HEK293 (cell line): ENCODE data around the gene SAMD3.
"Not testable (repeated sequence)": the region's sequence is repeated elsewhere in the genome, so short reads cannot be mapped to it uniquely, and the experiment has no call there.

ENCODE experiments used
- CTCF ChIA-PET: fragments of 350-600 bp; formaldehyde crosslinking; extraction: SDS; loops from one replicate; lab custom pipeline; 2021; ENCODE audit warnings: antibody characterized with exemption; lab: Yijun Ruan, JAX
- POLR2A ChIA-PET: fragments of 300-600 bp; formaldehyde crosslinking; extraction: SDS; loops from one replicate; lab custom pipeline; 2020; ENCODE audit warnings: antibody characterized with exemption, inconsistent platforms; lab: Yijun Ruan, JAX
- H3K27ac ChIP-seq: fragments of 200-500 bp; sonication (Bioruptor generic); 2 replicates; pipeline ENCODE4 v1.5.1; 2014; ENCODE audit warnings: low read depth, low read length, control low read depth, inconsistent platforms; ENCODE audit errors: extremely low read depth
- H3K36me3 ChIP-seq, 2 experiments: fragments of 200-500 bp in 1 of 2; sonication (Bioruptor generic) in 1 of 2; 1 replicate in 1 of 2; 2 replicates in 1 of 2; pipeline ENCODE4 v1.5.1; 2014 to 2017; ENCODE audit warnings: inconsistent platforms in 2 of 2, low read length in 2 of 2; ENCODE audit not compliant: control insufficient read depth in 2 of 2, insufficient read depth in 1 of 2
- H3K4me1 ChIP-seq: fragments of 200-500 bp; sonication (Bioruptor generic); 2 replicates; pipeline ENCODE4 v1.5.1; 2014; ENCODE audit warnings: mild to moderate bottlenecking, low read length, inconsistent platforms; ENCODE audit not compliant: control insufficient read depth, insufficient read depth
- H3K4me3 ChIP-seq: 2 replicates; pipeline ENCODE4 v1.5.1; 2011; ENCODE audit warnings: low read depth, mild to moderate bottlenecking, control low read depth, low read length, moderate library complexity
- H3K9me3 ChIP-seq: fragments of 200-500 bp; sonication (Bioruptor generic); 2 replicates; pipeline ENCODE4 v1.5.1; 2014; ENCODE audit warnings: low read depth, low read length, inconsistent platforms; ENCODE audit not compliant: control insufficient read depth, insufficient read depth
- KLF10 ChIP-seq: fragments of 450-650 bp; IDR thresholded peaks from 2 replicates; pipeline ENCODE4 v1.5.1; 2018; ENCODE audit warnings: missing biosample characterization, mild to moderate bottlenecking, missing genetic modification characterization
- KLF8 ChIP-seq: fragments of 450-650 bp; formaldehyde crosslinking; IDR thresholded peaks from 2 replicates; pipeline ENCODE4 v1.5.1; 2016; ENCODE audit warnings: missing biosample characterization, missing genetic modification characterization
- KLF9 ChIP-seq: fragments of 450-650 bp; formaldehyde crosslinking; IDR thresholded peaks from 2 replicates; pipeline ENCODE4 v1.5.1; 2016; ENCODE audit warnings: missing biosample characterization, missing genetic modification characterization, low read depth
- PRDM1 ChIP-seq: fragments of 450-650 bp; formaldehyde crosslinking; IDR thresholded peaks from 2 replicates; pipeline ENCODE4; 2016; ENCODE audit warnings: missing biosample characterization, missing genetic modification characterization
- PRDM10 ChIP-seq: fragments of 450-650 bp; formaldehyde crosslinking; IDR thresholded peaks from 2 replicates; pipeline ENCODE4 v1.5.1; 2016; ENCODE audit warnings: missing biosample characterization, missing genetic modification characterization
- SP7 ChIP-seq: fragments of 450-650 bp; formaldehyde crosslinking; IDR thresholded peaks from 2 replicates; pipeline ENCODE4 v1.5.1; 2016; ENCODE audit warnings: missing biosample characterization, missing genetic modification characterization
- ZNF157 ChIP-seq: fragments of 450-650 bp; formaldehyde crosslinking; IDR thresholded peaks from 2 replicates; pipeline ENCODE4 v1.5.1; 2016; ENCODE audit warnings: missing biosample characterization, missing genetic modification characterization
- ZNF214 ChIP-seq: fragments of 450-650 bp; formaldehyde crosslinking; IDR thresholded peaks from 2 replicates; pipeline ENCODE4 v1.5.1; 2017; ENCODE audit warnings: missing biosample characterization, mild to moderate bottlenecking, missing genetic modification characterization, borderline replicate concordance
- ZNF433 ChIP-seq: fragments of 450-650 bp; formaldehyde crosslinking; IDR thresholded peaks from 2 replicates; pipeline ENCODE4 v1.5.1; 2016; ENCODE audit warnings: missing biosample characterization, missing genetic modification characterization, low read depth
- ZNF473 ChIP-seq: fragments of 450-650 bp; formaldehyde crosslinking; IDR thresholded peaks from 2 replicates; pipeline ENCODE4 v1.5.1; 2017; ENCODE audit warnings: missing biosample characterization, missing genetic modification characterization
- ZNF514 ChIP-seq: fragments of 450-650 bp; formaldehyde crosslinking; IDR thresholded peaks from 2 replicates; pipeline ENCODE4 v1.5.1; 2016; ENCODE audit warnings: missing biosample characterization, missing genetic modification characterization
- ZNF518A ChIP-seq: fragments of 450-650 bp; formaldehyde crosslinking; conservative IDR thresholded peaks from 2 replicates; pipeline ENCODE4 v1.5.1; 2016; ENCODE audit warnings: low read depth, missing biosample characterization, missing genetic modification characterization
- ZNF530 ChIP-seq: fragments of 450-650 bp; formaldehyde crosslinking; IDR thresholded peaks from 2 replicates; pipeline ENCODE4 v1.5.1; 2016; ENCODE audit warnings: low read depth, missing biosample characterization, missing genetic modification characterization
- ZNF585B ChIP-seq: fragments of 450-650 bp; formaldehyde crosslinking; IDR thresholded peaks from 2 replicates; pipeline ENCODE4 v1.5.1; 2016; ENCODE audit warnings: missing biosample characterization, missing genetic modification characterization
- ZNF621 ChIP-seq: fragments of 450-650 bp; formaldehyde crosslinking; IDR thresholded peaks from 2 replicates; pipeline ENCODE4 v1.5.1; 2017; ENCODE audit warnings: missing biosample characterization, missing genetic modification characterization
- ZNF837 ChIP-seq: fragments of 450-650 bp; formaldehyde crosslinking; IDR thresholded peaks from 2 replicates; pipeline ENCODE4 v1.5.1; 2016; ENCODE audit warnings: missing biosample characterization, missing genetic modification characterization

The SAMD3 gene

DNA sequence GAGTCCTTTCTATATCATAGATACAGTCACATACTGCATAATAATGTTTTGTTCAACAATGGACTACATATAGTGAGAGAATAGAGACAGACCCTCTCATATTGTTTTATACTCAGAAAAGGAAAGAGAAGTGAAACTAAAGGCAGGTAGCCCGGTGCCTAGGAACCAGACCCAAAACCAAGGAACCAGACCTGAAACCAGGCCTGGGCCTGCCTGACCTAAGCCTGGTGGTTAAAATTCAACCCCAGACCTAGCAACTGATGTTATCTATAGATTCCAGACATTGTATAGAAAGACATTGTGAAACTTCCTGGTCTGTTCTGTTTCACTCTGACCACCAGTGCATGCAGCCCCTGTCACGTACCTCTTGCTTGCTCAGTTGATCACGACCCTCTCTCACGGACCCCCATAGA is 37.3 kb upstream of the SAMD3 start:
- H3K4me1 ChIP-seq, H3K27ac ChIP-seq, H3K4me3 ChIP-seq, H3K36me3 ChIP-seq, H3K9me3 ChIP-seq, POLR2A ChIA-PET: not testable (repeated sequence)
- CTCF ChIA-PET, result interaction anchor here (0.7 kb wide), 1 partner anchor 747 kb away, joined by 3 read pairs; no protein-coding TSS in a partner anchor

GRCh38 chr6:130259557-130259956 is 36.8 kb upstream of the SAMD3 start:
- CTCF ChIA-PET, result interaction anchor here (0.7 kb wide), 1 partner anchor 148 kb away, joined by 3 read pairs; no protein-coding TSS in a partner anchor
- TF ChIP-seq ZNF157 (tag by site-specific recombination) (no peak), ZNF518A (tag by site-specific recombination) (no peak), ZNF530 (tag by site-specific recombination) (no peak), ZNF433 (tag by site-specific recombination) (no peak), ZNF585B (tag by site-specific recombination) (no peak), PRDM10 (no peak), KLF9 (tag by site-specific recombination) (no peak), ZNF214 (tag by site-specific recombination) (no peak), ZNF514 (no peak)
- Histone ChIP-seq H3K4me1 (no peaks in the 10 kb centered on the region), H3K9me3 (no peaks in the 10 kb centered on the region), H3K4me3 (no peak overlapping the region), H3K36me3 (no peaks in the 10 kb centered on the region), H3K27ac (no peak overlapping the region)
- POLR2A ChIA-PET, result no interaction called here

- TF ChIP-seq KLF8 (tag by site-specific recombination), result no peak
- TF ChIP-seq ZNF473 (tag by site-specific recombination), result no peak
- TF ChIP-seq SP7, result no peak
- no peak for TF ChIP-seq ZNF837
- no peak for TF ChIP-seq ZNF621 (tag by site-specific recombination)
- TF ChIP-seq PRDM1 (tag by site-specific recombination), result no peak
- TF ChIP-seq KLF10 (tag by site-specific recombination), result no peak
- TF ChIP-seq, all 188 proteins: peak for 0
- CTCF ChIA-PET, result interaction anchor here (0.7 kb wide), 1 partner anchor 148 kb away, joined by 3 read pairs; no protein-coding TSS in a partner anchor
Measured at GRCh38 chr6:130259140-130259539, 36.4 kb upstream of the SAMD3 start.

More at GRCh38 chr6:130259140-130259539, 36.4 kb upstream of the SAMD3 start:
- Histone ChIP-seq H3K4me3 (no peak overlapping the region), H3K27ac (no peak overlapping the region), H3K36me3 (no peaks in the 10 kb centered on the region), H3K4me1 (no peaks in the 10 kb centered on the region), H3K9me3 (no peaks in the 10 kb centered on the region)
- POLR2A ChIA-PET, result no interaction called here
